DLD1 (cell line): ENCODE measurements around the gene RNFT1.
"Not testable (repeated sequence)": the region's sequence is repeated elsewhere in the genome, so short reads cannot be mapped to it uniquely, and the experiment has no call there.

Source experiments
- in situ Hi-C: cut with HindIII; loops from 2 replicates; pipeline ENCODE4 v1.10.0; 2017; ENCODE audit warnings: low sequenced_read_pairs

The RNFT1 gene, protein sequence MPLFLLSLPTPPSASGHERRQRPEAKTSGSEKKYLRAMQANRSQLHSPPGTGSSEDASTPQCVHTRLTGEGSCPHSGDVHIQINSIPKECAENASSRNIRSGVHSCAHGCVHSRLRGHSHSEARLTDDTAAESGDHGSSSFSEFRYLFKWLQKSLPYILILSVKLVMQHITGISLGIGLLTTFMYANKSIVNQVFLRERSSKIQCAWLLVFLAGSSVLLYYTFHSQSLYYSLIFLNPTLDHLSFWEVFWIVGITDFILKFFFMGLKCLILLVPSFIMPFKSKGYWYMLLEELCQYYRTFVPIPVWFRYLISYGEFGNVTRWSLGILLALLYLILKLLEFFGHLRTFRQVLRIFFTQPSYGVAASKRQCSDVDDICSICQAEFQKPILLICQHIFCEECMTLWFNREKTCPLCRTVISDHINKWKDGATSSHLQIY

GRCh38 chr17:59964482-59965328, at the start of gene RNFT1:
RNFT1 (minus strand) TSS chr17:59964740; CDS start chr17:59964663, 77 bp downstream.
- in situ Hi-C loops, result no loop called here

GRCh38 chr17:60009326-60009725, 44.8 kb upstream of the RNFT1 start:
- in situ Hi-C loops, result not testable (repeated sequence)

DNA sequence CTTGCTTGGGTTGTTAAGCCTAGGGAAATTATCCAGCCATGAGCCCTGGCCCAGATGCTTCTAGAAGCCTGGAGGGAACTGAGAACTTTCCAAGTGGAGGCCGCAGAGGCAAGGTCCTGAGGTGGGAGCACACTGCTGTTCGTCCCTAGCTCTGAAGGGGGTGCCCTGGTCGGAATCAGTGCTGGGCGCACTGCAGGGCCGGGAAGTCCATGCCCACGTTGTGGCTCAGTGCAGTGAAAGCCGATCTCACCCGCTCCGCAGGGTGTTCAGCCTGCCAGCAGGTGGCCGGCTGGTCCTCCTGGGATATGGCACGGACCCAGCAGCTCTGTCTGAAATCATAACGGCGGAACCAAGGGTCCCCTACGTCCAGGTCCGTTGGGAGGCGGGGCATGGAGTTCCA, 43.8 kb upstream of the RNFT1 start:
- in situ Hi-C loops, result not testable (repeated sequence)

GRCh38 chr17:60006160-60006559, 41.6 kb upstream of the RNFT1 start:
- in situ Hi-C loops, result no loop called here

GRCh38 chr17:60004561-60004960, 40.0 kb upstream of the RNFT1 start:
- in situ Hi-C loops, result not testable (repeated sequence)

DNA sequence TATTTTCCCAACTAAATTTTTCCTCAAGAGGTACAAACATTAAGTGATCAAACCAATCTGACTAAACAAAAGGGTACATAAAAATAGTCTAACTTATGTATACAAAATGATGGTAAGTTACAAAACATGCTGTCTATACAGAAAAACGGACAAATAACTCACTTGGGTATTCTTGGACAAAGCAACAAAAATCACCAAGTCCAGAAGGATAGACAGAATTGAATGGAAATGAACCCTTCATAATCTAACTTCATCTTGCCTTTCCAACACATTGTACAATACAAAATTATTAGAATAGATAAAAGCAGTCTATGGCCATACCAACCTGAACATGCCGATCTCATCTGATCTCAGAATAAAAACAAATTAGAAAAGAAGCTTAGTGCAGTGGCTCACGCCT, 37.9 kb upstream of the RNFT1 start:
- in situ Hi-C loops, result not testable (repeated sequence)

DNA sequence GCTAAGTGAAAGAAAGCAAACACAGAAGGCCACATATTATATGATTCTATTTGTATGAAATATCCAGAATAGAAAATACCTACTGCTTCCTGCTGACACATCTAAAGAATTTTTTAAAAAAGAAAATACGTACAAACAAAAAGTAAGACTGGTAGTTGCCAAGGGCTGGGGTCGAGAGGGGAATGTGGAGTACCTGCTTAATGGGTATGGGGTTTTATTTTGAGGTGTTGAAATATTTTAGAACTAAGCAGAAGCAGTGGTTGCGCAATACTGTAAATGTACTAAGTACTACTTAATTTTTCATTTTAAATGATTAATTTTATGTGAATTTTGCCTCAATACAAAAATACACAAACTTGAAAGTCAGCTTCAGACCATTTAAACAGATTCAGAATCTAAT, 32.1 kb upstream of the RNFT1 start:
- in situ Hi-C loops, result not testable (repeated sequence)

DNA sequence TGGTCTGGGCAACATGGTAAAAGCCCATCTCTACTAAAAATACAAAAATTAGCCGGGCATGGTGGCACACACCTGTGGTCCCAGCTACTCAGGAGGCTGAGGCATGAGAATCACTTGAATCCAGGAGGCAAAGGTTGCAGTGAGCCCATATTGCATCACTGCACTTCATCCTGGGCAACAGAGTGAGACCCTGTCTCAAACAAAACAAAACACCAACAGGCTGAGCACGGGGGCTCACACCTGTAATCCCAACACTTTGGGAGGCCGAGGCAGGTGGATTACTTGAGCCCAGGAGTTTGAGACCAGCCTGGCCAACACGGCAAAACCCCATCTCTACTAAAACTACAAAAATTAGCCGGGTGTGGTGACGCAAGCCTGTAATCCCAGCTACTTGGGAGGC, 10.6 kb upstream of the RNFT1 start:
- in situ Hi-C loops, result not testable (repeated sequence)

- in situ Hi-C loops, result not testable (repeated sequence)
Observed at GRCh38 chr17:59973483-59973882, 8.9 kb upstream of the RNFT1 start.

DNA sequence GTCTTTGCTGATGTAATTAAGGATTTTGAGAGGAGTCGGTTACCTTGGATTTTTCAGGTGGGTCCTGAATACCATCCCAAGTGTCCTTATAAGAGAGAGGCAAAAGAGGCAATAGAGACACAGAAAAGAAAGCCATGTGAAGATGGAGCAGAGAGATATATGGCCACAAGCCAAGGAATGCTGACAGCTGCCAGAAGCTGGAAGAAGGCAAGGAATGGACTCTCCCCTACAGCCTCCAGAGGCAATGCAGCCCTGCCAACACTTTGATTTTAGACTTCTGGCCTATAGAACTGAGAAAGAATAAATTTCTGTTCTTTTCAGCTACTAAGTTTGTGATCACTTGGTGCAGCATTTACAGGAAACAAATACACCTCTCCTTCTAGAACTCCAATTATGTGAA, 8.2 kb upstream of the RNFT1 start:
- in situ Hi-C loops, result no loop called here

DNA sequence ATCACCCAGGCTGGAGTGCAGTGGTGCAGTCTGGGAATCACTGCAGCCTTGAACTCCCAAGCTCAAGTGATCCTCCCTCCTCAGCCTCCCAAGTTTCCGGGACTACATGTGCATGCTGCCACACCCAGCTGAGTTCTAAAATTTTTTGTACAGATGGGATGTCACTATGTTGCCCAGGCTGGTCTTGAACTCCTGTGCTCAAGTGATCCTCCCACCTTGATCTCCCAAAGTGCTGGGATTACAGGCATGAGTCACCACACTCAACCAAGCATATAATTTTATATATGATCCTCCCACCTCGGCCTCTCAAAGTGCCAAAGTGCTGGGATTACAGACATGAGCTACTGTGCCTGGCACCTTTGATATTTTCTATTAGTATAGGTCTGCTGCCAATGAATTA, 7.2 kb upstream of the RNFT1 start:
- in situ Hi-C loops, result not testable (repeated sequence)

DNA sequence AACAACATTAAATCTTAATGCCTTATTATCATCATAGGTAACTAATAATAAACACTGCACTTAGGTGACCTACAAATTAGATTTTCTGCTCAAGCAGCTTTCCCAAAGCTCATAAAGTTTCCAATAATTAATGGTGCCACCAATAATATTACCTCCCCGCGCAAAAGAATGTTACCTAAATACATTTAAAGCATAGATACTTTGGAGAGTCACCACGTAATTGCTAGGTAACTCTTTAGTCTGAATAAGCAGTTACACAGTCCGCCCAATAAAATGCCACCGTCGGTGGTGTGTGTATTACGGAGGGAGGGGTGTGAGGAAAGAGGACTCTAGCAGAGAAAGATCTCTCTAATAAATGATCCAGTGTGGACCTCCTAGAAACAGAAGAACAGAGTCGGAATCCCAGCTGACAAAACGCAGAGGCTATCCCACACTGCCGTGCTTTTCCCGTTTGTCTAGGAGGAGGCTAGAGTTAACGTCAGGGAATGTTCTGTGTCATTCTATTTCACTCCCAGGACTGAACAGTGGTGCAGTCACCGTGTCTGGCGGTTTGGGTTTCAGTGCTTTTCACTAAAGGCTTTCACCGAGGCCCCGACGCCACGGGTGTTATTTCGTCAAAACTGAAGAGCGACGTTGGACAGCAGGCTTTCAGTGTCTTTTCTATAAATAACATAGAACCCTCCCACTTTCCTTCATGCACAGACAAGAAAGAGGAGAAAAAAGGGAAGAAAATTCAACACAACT, 630 bp downstream of the RNFT1 start:
- in situ Hi-C loops, result no loop called here

- in situ Hi-C loops, result no loop called here
Observed at GRCh38 chr17:59962739-59963318, 1.7 kb downstream of the RNFT1 start.

DNA sequence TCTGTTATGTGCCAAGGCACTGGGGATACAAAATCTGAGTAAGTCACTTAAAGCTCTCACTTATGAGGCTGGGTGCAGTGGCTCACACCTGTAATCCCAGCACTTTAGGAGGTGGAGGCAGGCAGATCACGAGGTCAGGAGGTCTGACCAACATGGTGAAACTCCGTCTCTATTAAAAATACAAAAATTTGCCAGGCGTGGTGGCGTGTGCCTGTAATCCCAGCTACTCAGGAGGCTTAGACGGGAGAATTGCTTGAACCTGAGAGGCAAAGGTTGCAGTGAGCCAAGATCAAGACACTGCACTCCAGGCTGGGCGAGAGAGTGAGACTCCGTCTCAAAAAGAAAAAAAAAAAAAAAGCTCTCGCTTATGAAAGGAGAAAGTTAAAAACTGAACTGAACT, 5.0 kb downstream of the RNFT1 start:
- in situ Hi-C loops, result not testable (repeated sequence)

GRCh38 chr17:59954856-59955255, 9.7 kb downstream of the RNFT1 start:
- in situ Hi-C loops, result no loop called here

- in situ Hi-C loops, result no loop called here
Observed at GRCh38 chr17:59950049-59950448, 14.5 kb downstream of the RNFT1 start.

- in situ Hi-C loops, result not testable (repeated sequence)
Observed at GRCh38 chr17:59947310-59947709, 17.2 kb downstream of the RNFT1 start.

- in situ Hi-C loops, result not testable (repeated sequence)
Observed at GRCh38 chr17:59946433-59946832, 18.1 kb downstream of the RNFT1 start.

DNA sequence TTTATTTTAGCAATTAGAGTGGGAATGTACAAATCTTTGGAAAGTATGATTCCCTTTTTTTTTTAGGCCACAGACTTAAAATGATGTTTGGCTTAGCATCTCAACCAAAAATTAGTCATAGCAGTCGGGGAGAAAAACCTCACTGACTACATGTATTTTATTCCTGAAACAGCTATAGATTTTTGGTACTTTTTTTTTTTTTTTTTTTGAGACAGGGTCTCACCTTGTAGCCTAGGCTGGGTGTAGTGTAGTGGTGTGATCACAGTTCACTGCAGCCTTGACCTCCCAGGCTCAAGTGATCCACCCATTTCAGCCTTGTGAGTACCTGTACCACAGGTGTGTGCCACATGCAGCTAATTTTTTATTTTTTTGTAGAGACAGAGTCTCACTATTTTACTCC, 23.4 kb downstream of the RNFT1 start:
- in situ Hi-C loops, result no loop called here

DNA sequence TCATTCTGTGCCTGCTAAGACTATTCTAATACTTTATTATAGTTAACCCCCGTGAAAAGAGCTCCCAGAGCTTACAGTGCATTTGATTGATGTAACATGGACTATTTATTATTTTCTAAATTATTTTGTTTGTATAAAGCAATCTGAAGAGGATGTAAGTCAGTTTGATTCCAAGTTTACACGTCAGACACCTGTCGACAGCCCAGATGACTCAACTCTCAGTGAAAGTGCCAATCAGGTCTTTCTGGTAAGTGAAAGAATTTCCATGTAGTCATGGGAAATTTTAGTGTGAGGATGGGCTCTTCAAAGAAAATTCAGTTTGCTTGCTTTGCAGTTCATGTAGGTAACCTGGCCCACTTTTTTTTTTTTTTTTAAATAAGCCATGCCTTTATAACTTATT, 23.8 kb downstream of the RNFT1 start:
- in situ Hi-C loops, result not testable (repeated sequence)

- in situ Hi-C loops, result not testable (repeated sequence)
Observed at GRCh38 chr17:59933317-59933716, 31.2 kb downstream of the RNFT1 start.
